ENCODE measurements around the gene TRIAP1.
"Not testable (repeated sequence)": the region's sequence is repeated elsewhere in the genome, so short reads cannot be mapped to it uniquely, and the experiment has no call there.

TRIAP1 gene

DNA sequence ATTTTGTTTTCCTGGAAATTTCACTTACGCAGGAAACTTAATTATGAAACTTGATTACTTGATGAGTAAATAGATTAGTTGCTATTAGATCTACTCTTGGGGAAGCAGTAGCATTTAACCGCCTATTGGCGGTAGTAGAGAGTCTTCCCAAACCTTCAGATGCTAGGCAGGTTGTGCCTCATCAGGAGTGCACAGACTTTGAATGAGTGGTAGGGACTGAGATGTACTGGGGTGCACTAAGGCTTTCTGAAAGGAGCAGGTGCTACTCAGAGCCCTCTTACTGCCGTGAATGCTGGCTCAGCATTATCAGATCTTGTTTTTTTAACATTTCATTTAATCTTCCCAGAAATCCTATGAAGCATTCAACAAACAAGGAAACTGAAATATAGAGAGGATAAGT is 7.8 kb upstream of the TRIAP1 start:
- H3K36me3 ChIP-seq (ENCODE audit: insufficient read depth, low read length), result peaks cover 76% of the 10 kb centered on the region
- H4K20me1 ChIP-seq (ENCODE audit: insufficient read depth, low read length), result no peaks in the 10 kb centered on the region

DNA sequence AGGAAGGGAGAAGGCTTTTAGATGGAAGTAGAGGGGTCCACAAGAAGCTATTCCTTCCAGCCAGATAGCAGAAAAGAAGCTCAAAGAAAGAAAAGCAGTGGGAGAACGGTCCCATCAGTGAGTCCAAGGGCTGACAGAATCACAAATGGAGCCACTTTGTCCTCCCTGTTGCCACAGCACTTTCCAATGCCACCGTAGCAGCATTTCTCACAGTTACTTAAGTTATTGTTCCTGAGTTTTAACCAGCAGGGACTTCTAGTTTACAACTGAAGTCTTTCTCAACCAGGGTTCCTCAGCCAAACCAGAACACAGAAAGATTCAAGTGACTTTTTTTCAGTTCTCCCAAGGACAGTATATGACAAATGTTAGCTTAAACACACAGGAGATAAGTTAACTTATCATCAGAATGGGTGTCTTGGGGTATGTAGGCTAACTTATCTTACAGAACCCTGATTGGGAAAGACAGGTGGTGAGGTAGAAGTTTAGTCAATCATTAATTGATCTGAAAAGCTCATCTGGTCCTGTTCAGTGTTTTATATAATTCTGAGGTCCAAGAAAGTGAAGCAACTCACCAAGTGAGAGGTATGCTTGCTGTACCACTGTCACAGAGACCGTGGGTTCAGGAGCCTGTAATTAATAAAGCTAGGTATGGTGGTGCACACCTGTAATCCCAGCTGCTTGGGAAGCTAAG is 7.0 kb upstream of the TRIAP1 start:
- H3K4me2 ChIP-seq (ENCODE audit: low read length), result no peak overlapping the region
- H3K27me3 ChIP-seq (ENCODE audit: insufficient read depth, low read length), result no peaks in the 10 kb centered on the region
- peaks cover 68% of the 10 kb centered on the region for H3K36me3 ChIP-seq (ENCODE audit: insufficient read depth, low read length)
- no peak overlapping the region for H3K4me3 ChIP-seq (ENCODE audit: low read depth, low read length, poor library complexity, severe bottlenecking)
- H3K9me3 ChIP-seq (ENCODE audit: low read length), result no peaks in the 10 kb centered on the region
- 0 out of 2 replicates have a peak, but pooled peaks cover 1% of the 10 kb centered on the region for H3K79me2 ChIP-seq (ENCODE audit: insufficient read depth, low read length)
- TF ChIP-seq EZH2 (IDR thresholded peaks at IDR 0.05; ENCODE audit: borderline replicate concordance, low read length), result no peak
- TF ChIP-seq, protein P1, sequence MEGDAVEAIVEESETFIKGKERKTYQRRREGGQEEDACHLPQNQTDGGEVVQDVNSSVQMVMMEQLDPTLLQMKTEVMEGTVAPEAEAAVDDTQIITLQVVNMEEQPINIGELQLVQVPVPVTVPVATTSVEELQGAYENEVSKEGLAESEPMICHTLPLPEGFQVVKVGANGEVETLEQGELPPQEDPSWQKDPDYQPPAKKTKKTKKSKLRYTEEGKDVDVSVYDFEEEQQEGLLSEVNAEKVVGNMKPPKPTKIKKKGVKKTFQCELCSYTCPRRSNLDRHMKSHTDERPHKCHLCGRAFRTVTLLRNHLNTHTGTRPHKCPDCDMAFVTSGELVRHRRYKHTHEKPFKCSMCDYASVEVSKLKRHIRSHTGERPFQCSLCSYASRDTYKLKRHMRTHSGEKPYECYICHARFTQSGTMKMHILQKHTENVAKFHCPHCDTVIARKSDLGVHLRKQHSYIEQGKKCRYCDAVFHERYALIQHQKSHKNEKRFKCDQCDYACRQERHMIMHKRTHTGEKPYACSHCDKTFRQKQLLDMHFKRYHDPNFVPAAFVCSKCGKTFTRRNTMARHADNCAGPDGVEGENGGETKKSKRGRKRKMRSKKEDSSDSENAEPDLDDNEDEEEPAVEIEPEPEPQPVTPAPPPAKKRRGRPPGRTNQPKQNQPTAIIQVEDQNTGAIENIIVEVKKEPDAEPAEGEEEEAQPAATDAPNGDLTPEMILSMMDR (IDR thresholded peaks at IDR 0.05; ENCODE audit: low read length), result no peak
- H3K9ac ChIP-seq (ENCODE audit: low read length), result no peak overlapping the region
- no peaks in the 10 kb centered on the region for H4K20me1 ChIP-seq (ENCODE audit: insufficient read depth, low read length)
- no peaks in the 10 kb centered on the region for H3K9me2 ChIP-seq (ENCODE audit: low read depth, low read length)
- no peak overlapping the region for H3K27ac ChIP-seq (ENCODE audit: low read depth, low read length, poor library complexity, severe bottlenecking)
- H2AFZ ChIP-seq (ENCODE audit: low read length), result no peak overlapping the region
- no peaks in the 10 kb centered on the region for H3F3A ChIP-seq (ENCODE audit: insufficient read depth, low read length)
- H3K4me1 ChIP-seq (ENCODE audit: insufficient read depth, low read length, severe bottlenecking), result peaks cover 10% of the 10 kb centered on the region

More for the DNA sequence above, 7.8 kb upstream of the TRIAP1 start:
- no peaks in the 10 kb centered on the region for H3K9me2 ChIP-seq (ENCODE audit: low read depth, low read length)
- H3F3A ChIP-seq (ENCODE audit: insufficient read depth, low read length), result no peaks in the 10 kb centered on the region
- H3K9ac ChIP-seq (ENCODE audit: low read length), result no peak overlapping the region
- no peaks in the 10 kb centered on the region for H3K9me3 ChIP-seq (ENCODE audit: low read length)
- H3K4me2 ChIP-seq (ENCODE audit: low read length), result no peak overlapping the region
- no peak overlapping the region for H2AFZ ChIP-seq (ENCODE audit: low read length)
- TF ChIP-seq, protein P1 (IDR thresholded peaks at IDR 0.05; ENCODE audit: low read length), result peak; percentile 67; the same call in 1 of the 2 replicates
- no peak for TF ChIP-seq EZH2 (IDR thresholded peaks at IDR 0.05; ENCODE audit: borderline replicate concordance, low read length)
- H3K27me3 ChIP-seq (ENCODE audit: insufficient read depth, low read length), result no peaks in the 10 kb centered on the region
- H3K79me2 ChIP-seq (ENCODE audit: insufficient read depth, low read length), result no peaks in the 10 kb centered on the region
- H3K4me3 ChIP-seq (ENCODE audit: low read depth, low read length, poor library complexity, severe bottlenecking), result no peak overlapping the region
- peaks cover 10% of the 10 kb centered on the region for H3K4me1 ChIP-seq (ENCODE audit: insufficient read depth, low read length, severe bottlenecking)
- no peak overlapping the region for H3K27ac ChIP-seq (ENCODE audit: low read depth, low read length, poor library complexity, severe bottlenecking)

DNA sequence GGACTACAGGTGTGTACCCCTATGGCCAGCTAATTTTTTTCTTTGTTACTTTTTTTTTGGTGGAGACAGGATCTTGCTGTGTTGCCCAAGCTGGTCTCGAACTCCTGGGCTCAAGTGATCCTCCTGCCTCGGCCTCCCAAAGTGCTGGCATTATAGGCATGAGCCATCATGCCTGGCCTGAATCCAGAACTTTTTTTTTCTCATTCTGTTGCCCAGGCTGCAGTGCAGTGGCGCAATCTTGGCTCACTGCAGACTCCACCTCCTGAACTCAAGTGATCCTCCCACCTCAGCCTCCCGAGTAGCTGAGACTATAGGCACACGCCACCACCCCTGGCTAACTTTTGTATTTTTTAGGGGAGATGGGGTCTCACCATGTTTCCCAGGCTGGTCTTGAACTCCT is 6.3 kb upstream of the TRIAP1 start:
- not testable (repeated sequence) for H3K9me2 ChIP-seq (ENCODE audit: low read depth, low read length); H3K4me3 ChIP-seq (ENCODE audit: low read depth, low read length, poor library complexity, severe bottlenecking); H3K27me3 ChIP-seq (ENCODE audit: insufficient read depth, low read length); H3K27ac ChIP-seq (ENCODE audit: low read depth, low read length, poor library complexity, severe bottlenecking); H4K20me1 ChIP-seq (ENCODE audit: insufficient read depth, low read length); H3K4me2 ChIP-seq (ENCODE audit: low read length); H3K9ac ChIP-seq (ENCODE audit: low read length); H3K9me3 ChIP-seq (ENCODE audit: low read length); H2AFZ ChIP-seq (ENCODE audit: low read length); H3F3A ChIP-seq (ENCODE audit: insufficient read depth, low read length); H3K79me2 ChIP-seq (ENCODE audit: insufficient read depth, low read length)
- peaks cover 16% of the 10 kb centered on the region for H3K4me1 ChIP-seq (ENCODE audit: insufficient read depth, low read length, severe bottlenecking)
- peaks cover 62% of the 10 kb centered on the region for H3K36me3 ChIP-seq (ENCODE audit: insufficient read depth, low read length)

DNA sequence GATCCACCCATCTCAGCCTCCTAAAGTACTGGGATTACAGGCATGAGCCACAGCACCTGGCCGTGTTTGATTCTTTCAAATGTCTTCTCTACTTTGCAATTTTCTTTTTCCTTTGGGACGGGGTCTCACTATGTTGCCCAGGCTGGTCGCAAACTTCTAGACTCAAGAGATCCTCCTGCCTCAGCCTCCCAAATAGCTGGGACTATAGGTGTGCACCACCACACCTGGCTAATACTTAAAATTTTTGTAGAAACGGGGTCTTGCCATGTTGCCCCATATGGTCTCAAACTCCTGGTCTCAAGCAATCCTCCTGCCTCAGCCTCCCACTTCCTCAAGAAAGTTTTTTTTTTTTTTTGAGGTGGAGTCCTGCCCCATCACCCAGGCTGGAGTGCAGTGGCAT is 1.8 kb upstream of the TRIAP1 start:
- Histone ChIP-seq H3K9ac (ENCODE audit: low read length) (no peak overlapping the region), H3K4me3 (ENCODE audit: low read depth, low read length, poor library complexity, severe bottlenecking) (peak overlapping the region; percentile 99), H3K36me3 (ENCODE audit: insufficient read depth, low read length) (peaks cover 49% of the 10 kb centered on the region)

DNA sequence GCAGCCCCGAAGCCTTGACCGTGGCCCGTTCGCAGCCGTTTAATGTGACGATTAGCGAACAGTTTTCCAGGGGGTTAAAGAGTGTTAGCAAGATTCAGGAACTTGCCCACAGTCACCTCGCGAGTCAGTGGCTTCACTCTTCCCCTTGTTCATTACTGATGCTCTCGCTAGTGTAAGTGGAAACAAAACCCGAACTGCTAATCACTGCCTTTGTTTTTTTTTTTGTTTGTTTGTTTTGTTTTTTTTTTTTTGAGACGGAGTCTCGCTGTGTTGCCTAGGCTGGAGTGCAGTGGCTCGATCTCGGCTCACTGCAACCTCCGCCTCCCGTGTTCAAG is 627 bp upstream of the TRIAP1 start:
- Histone ChIP-seq H3K9ac (ENCODE audit: low read length) (peak overlapping the region; percentile 99), H3K36me3 (ENCODE audit: insufficient read depth, low read length) (peaks cover 44% of the 10 kb centered on the region), H3K27ac (ENCODE audit: low read depth, low read length, poor library complexity, severe bottlenecking) (peak overlapping the region; percentile 71), H3K79me2 (ENCODE audit: insufficient read depth, low read length) (peaks cover 29% of the 10 kb centered on the region), H3K4me2 (ENCODE audit: low read length) (peak overlapping the region; percentile 67), H3K4me1 (ENCODE audit: insufficient read depth, low read length, severe bottlenecking) (peaks cover 31% of the 10 kb centered on the region), H3K4me3 (ENCODE audit: low read depth, low read length, poor library complexity, severe bottlenecking) (peak overlapping the region; percentile 99)
- not testable (repeated sequence) for H3K9me3 ChIP-seq (ENCODE audit: low read length); H3K9me2 ChIP-seq (ENCODE audit: low read depth, low read length); H2AFZ ChIP-seq (ENCODE audit: low read length); H3K27me3 ChIP-seq (ENCODE audit: insufficient read depth, low read length); H3F3A ChIP-seq (ENCODE audit: insufficient read depth, low read length); H4K20me1 ChIP-seq (ENCODE audit: insufficient read depth, low read length)

More for the DNA sequence above, 1.8 kb upstream of the TRIAP1 start:
- peak overlapping the region; percentile 67; the same call in 1 of the 2 replicates for H3K4me2 ChIP-seq (ENCODE audit: low read length)
- H3K4me1 ChIP-seq (ENCODE audit: insufficient read depth, low read length, severe bottlenecking), result peaks cover 31% of the 10 kb centered on the region
- H3K27me3 ChIP-seq (ENCODE audit: insufficient read depth, low read length), result no peaks in the 10 kb centered on the region
- no peak for TF ChIP-seq EZH2 (IDR thresholded peaks at IDR 0.05; ENCODE audit: borderline replicate concordance, low read length)
- TF ChIP-seq, protein P1 (IDR thresholded peaks at IDR 0.05; ENCODE audit: low read length), result no peak
- H3K9me2 ChIP-seq (ENCODE audit: low read depth, low read length), result no peaks in the 10 kb centered on the region
- no peak overlapping the region for H3K27ac ChIP-seq (ENCODE audit: low read depth, low read length, poor library complexity, severe bottlenecking)
- H4K20me1 ChIP-seq (ENCODE audit: insufficient read depth, low read length), result no peaks in the 10 kb centered on the region
- H3K79me2 ChIP-seq (ENCODE audit: insufficient read depth, low read length), result peaks cover 29% of the 10 kb centered on the region
- H3F3A ChIP-seq (ENCODE audit: insufficient read depth, low read length), result no peaks in the 10 kb centered on the region
- no peak overlapping the region for H2AFZ ChIP-seq (ENCODE audit: low read length)
- no peaks in the 10 kb centered on the region for H3K9me3 ChIP-seq (ENCODE audit: low read length)

All from OCI-LY1 (cell line).